Panc1 (cell line): ENCODE data around the gene UBD.

Experiments
- POLR2AphosphoS5 ChIP-seq: IDR thresholded peaks from 2 replicates; pipeline ENCODE4 v1.6.1; 2012; ENCODE audit warnings: mild to moderate bottlenecking, low read depth, low read length, moderate library complexity
- TF ChIP-seq, protein P1 (sequence below): fragments of 450-650 bp; IDR thresholded peaks from 2 replicates; pipeline ENCODE4 v1.5.1; 2017; ENCODE audit warnings: mild to moderate bottlenecking

DNA sequence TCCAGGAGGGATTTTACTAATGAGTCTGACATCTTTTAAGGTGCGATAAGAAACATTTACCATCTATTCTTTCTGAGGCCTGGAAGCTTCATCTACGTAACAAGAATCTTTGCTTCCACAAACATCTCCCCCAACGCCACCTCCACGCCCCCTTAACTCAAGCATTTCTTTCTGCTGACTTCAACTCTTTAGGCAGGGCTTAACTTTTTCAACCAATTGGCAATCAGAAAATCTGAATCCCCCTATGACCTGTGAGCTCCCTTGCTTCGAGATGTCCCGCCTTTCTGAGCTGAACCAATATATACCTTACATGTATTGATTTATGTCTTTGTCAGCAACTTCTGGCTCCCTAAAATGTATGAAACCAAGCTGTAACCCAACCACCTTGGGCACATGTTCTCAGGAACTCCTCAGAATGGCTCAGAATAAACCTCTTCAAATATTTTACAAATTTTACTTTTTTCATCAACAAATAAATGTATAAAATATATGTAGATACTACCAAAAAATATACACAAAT lies 36.9 kb upstream of the UBD start:
- TF ChIP-seq, protein P1, sequence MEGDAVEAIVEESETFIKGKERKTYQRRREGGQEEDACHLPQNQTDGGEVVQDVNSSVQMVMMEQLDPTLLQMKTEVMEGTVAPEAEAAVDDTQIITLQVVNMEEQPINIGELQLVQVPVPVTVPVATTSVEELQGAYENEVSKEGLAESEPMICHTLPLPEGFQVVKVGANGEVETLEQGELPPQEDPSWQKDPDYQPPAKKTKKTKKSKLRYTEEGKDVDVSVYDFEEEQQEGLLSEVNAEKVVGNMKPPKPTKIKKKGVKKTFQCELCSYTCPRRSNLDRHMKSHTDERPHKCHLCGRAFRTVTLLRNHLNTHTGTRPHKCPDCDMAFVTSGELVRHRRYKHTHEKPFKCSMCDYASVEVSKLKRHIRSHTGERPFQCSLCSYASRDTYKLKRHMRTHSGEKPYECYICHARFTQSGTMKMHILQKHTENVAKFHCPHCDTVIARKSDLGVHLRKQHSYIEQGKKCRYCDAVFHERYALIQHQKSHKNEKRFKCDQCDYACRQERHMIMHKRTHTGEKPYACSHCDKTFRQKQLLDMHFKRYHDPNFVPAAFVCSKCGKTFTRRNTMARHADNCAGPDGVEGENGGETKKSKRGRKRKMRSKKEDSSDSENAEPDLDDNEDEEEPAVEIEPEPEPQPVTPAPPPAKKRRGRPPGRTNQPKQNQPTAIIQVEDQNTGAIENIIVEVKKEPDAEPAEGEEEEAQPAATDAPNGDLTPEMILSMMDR = no peak
- no peak for TF ChIP-seq POLR2AphosphoS5
